Medulla oblongata (tissue), 1 donor: ENCODE data around the gene MYO18A.
A peak's percentile ranks its signal among the peaks of the same experiment; 100 is the strongest.
"Not testable (repeated sequence)": the region's sequence is repeated elsewhere in the genome, so short reads cannot be mapped to it uniquely, and the experiment has no call there.

Experiments used
- DNase-seq: peaks from one replicate; pipeline ENCODE4 v3.0.0-alpha.2; 2015; ENCODE audit errors: extremely low spot score

The MYO18A gene

GRCh38 chr17:29149431-29150064 lies 30.6 kb downstream of the MYO18A start:
- DNase-seq = no peak

- DNase-seq = peak; percentile 96
Observed at GRCh38 chr17:29148790-29149430, 31.3 kb downstream of the MYO18A start.

- no peak for DNase-seq
Observed at GRCh38 chr17:29148257-29148789, 31.9 kb downstream of the MYO18A start.

- DNase-seq = no peak
Observed at GRCh38 chr17:29147682-29148081, 32.5 kb downstream of the MYO18A start.

GRCh38 chr17:29147228-29147627 lies 33.0 kb downstream of the MYO18A start:
- DNase-seq = not testable (repeated sequence)

- no peak for DNase-seq
Observed at GRCh38 chr17:29146369-29146972, 33.7 kb downstream of the MYO18A start.

- peak; percentile 88 for DNase-seq
Observed at GRCh38 chr17:29145289-29146073, 34.7 kb downstream of the MYO18A start.

- peak; percentile 57 for DNase-seq
Observed at GRCh38 chr17:29143894-29144293, 36.3 kb downstream of the MYO18A start.

- DNase-seq = no peak
Observed at GRCh38 chr17:29141514-29141876, 38.7 kb downstream of the MYO18A start.

GRCh38 chr17:29140631-29141513 lies 39.3 kb downstream of the MYO18A start:
- peak; percentile 81 for DNase-seq

GRCh38 chr17:29140051-29140621 lies 40.1 kb downstream of the MYO18A start:
- peak; percentile 85 for DNase-seq

GRCh38 chr17:29138971-29139691 lies 41.1 kb downstream of the MYO18A start:
- DNase-seq = peak; percentile 72

- DNase-seq = no peak
Observed at GRCh38 chr17:29138184-29138955, 41.8 kb downstream of the MYO18A start.

- no peak for DNase-seq
Observed at GRCh38 chr17:29136998-29137730, 43.0 kb downstream of the MYO18A start.

GRCh38 chr17:29135464-29135863 lies 44.7 kb downstream of the MYO18A start:
- DNase-seq = no peak

- DNase-seq = no peak
Observed at GRCh38 chr17:29133121-29133713, 47.0 kb downstream of the MYO18A start.

- DNase-seq = no peak
Observed at GRCh38 chr17:29131814-29132682, 48.1 kb downstream of the MYO18A start.
